HEK293 (cell line): ENCODE measurements around the gene KANSL3.

Source experiments
- GLIS1 ChIP-seq: fragments of 450-650 bp; formaldehyde crosslinking; IDR thresholded peaks from 2 replicates; pipeline ENCODE4 v1.5.1; 2016; ENCODE audit warnings: missing biosample characterization, missing genetic modification characterization
- HOXC10 ChIP-seq: sonication (generic); formaldehyde crosslinking; IDR thresholded peaks from 2 replicates; pipeline ENCODE4 v1.8.1; 2023; ENCODE audit warnings: mild to moderate bottlenecking, missing genetic modification reagents
- OSR2 ChIP-seq: fragments of 450-650 bp; formaldehyde crosslinking; IDR thresholded peaks from 2 replicates; pipeline ENCODE4 v1.5.1; 2016; ENCODE audit warnings: missing biosample characterization, missing genetic modification characterization
- OVOL3 ChIP-seq: fragments of 450-650 bp; formaldehyde crosslinking; IDR thresholded peaks from 2 replicates; pipeline ENCODE4 v1.5.1; 2016; ENCODE audit warnings: missing biosample characterization, missing genetic modification characterization
- SETDB1 ChIP-seq: IDR thresholded peaks from one replicate; pipeline ENCODE4 v1.6.1; 2017; ENCODE audit warnings: mild to moderate bottlenecking, low read length, moderate library complexity, mixed read lengths; ENCODE audit not compliant: insufficient read length
- TCF7L2 ChIP-seq: IDR thresholded peaks from 2 replicates; pipeline ENCODE4 v1.6.1; 2011; ENCODE audit warnings: low read depth, mild to moderate bottlenecking, inconsistent platforms, low read length, moderate library complexity, borderline replicate concordance
- YY2 ChIP-seq: fragments of 450-650 bp; formaldehyde crosslinking; IDR thresholded peaks from 2 replicates; pipeline ENCODE4 v1.5.1; 2016; ENCODE audit warnings: missing biosample characterization, missing genetic modification characterization
- ZBTB20 ChIP-seq: fragments of 450-650 bp; formaldehyde crosslinking; IDR thresholded peaks from 2 replicates; pipeline ENCODE4 v1.5.1; 2016; ENCODE audit warnings: missing biosample characterization, missing genetic modification characterization
- ZBTB21 ChIP-seq: fragments of 450-650 bp; formaldehyde crosslinking; IDR thresholded peaks from 2 replicates; pipeline ENCODE4 v1.5.1; 2017; ENCODE audit warnings: missing biosample characterization, missing genetic modification characterization
- ZNF112 ChIP-seq: fragments of 450-650 bp; formaldehyde crosslinking; IDR thresholded peaks from 2 replicates; pipeline ENCODE4 v1.5.0; 2017; ENCODE audit warnings: missing biosample characterization, missing genetic modification characterization
- ZNF133 ChIP-seq: fragments of 450-650 bp; formaldehyde crosslinking; IDR thresholded peaks from 2 replicates; pipeline ENCODE4 v1.5.1; 2016; ENCODE audit warnings: missing biosample characterization, missing genetic modification characterization
- ZNF157 ChIP-seq: fragments of 450-650 bp; formaldehyde crosslinking; IDR thresholded peaks from 2 replicates; pipeline ENCODE4 v1.5.1; 2016; ENCODE audit warnings: missing biosample characterization, missing genetic modification characterization
- ZNF2 ChIP-seq: fragments of 450-650 bp; formaldehyde crosslinking; IDR thresholded peaks from 2 replicates; pipeline ENCODE4 v1.5.1; 2016; ENCODE audit warnings: missing biosample characterization, missing genetic modification characterization
- ZNF341 ChIP-seq: fragments of 450-650 bp; formaldehyde crosslinking; IDR thresholded peaks from 2 replicates; pipeline ENCODE4; 2016; ENCODE audit warnings: low read depth, missing biosample characterization, missing genetic modification characterization
- ZNF433 ChIP-seq: fragments of 450-650 bp; formaldehyde crosslinking; IDR thresholded peaks from 2 replicates; pipeline ENCODE4 v1.5.1; 2016; ENCODE audit warnings: missing biosample characterization, missing genetic modification characterization, low read depth
- ZNF48 ChIP-seq: fragments of 450-650 bp; formaldehyde crosslinking; IDR thresholded peaks from 2 replicates; pipeline ENCODE4 v1.5.1; 2016; ENCODE audit warnings: missing biosample characterization, missing genetic modification characterization
- ZNF664 ChIP-seq: fragments of 450-650 bp; formaldehyde crosslinking; IDR thresholded peaks from 2 replicates; pipeline ENCODE4 v1.5.1; 2016; ENCODE audit warnings: missing biosample characterization, missing genetic modification characterization
- ZNF670 ChIP-seq: fragments of 450-650 bp; formaldehyde crosslinking; IDR thresholded peaks from 2 replicates; pipeline ENCODE4 v1.5.1; 2016; ENCODE audit warnings: missing biosample characterization, missing genetic modification characterization, low read depth
- ZNF701 ChIP-seq: fragments of 450-650 bp; formaldehyde crosslinking; IDR thresholded peaks from 2 replicates; pipeline ENCODE4 v1.5.1; 2016; ENCODE audit warnings: missing biosample characterization, missing genetic modification characterization
- ZNF747 ChIP-seq: fragments of 450-650 bp; formaldehyde crosslinking; IDR thresholded peaks from 2 replicates; pipeline ENCODE4 v1.5.1; 2016; ENCODE audit warnings: missing biosample characterization, missing genetic modification characterization
- TF ChIP-seq, protein P1 (sequence below): fragments of 450-650 bp; formaldehyde crosslinking; IDR thresholded peaks from 2 replicates; pipeline ENCODE4 v1.5.1; 2017; ENCODE audit warnings: missing biosample characterization, missing genetic modification characterization
- TF ChIP-seq, protein P2 (sequence below): fragments of 450-650 bp; IDR thresholded peaks from 2 replicates; pipeline ENCODE4 v1.5.1; 2018; ENCODE audit warnings: missing biosample characterization, missing genetic modification characterization
- TF ChIP-seq, protein P3 (sequence below): fragments of 450-650 bp; IDR thresholded peaks from 2 replicates; pipeline ENCODE4 v1.5.1; 2018; ENCODE audit warnings: missing biosample characterization, mild to moderate bottlenecking, missing genetic modification characterization
- TF ChIP-seq, protein P4 (sequence below): fragments of 450-650 bp; formaldehyde crosslinking; conservative IDR thresholded peaks from 2 replicates; pipeline ENCODE4 v1.5.1; 2016; ENCODE audit warnings: low read depth, missing biosample characterization, missing genetic modification characterization
- TF ChIP-seq, protein P5 (sequence below): fragments of 450-650 bp; formaldehyde crosslinking; IDR thresholded peaks from 2 replicates; pipeline ENCODE4 v1.5.1; 2017; ENCODE audit warnings: missing biosample characterization, missing genetic modification characterization
- TF ChIP-seq, protein P6 (sequence below): fragments of 450-650 bp; formaldehyde crosslinking; IDR thresholded peaks from 2 replicates; pipeline ENCODE4 v1.5.1; 2016; ENCODE audit warnings: missing biosample characterization, missing genetic modification characterization

KANSL3 gene

DNA sequence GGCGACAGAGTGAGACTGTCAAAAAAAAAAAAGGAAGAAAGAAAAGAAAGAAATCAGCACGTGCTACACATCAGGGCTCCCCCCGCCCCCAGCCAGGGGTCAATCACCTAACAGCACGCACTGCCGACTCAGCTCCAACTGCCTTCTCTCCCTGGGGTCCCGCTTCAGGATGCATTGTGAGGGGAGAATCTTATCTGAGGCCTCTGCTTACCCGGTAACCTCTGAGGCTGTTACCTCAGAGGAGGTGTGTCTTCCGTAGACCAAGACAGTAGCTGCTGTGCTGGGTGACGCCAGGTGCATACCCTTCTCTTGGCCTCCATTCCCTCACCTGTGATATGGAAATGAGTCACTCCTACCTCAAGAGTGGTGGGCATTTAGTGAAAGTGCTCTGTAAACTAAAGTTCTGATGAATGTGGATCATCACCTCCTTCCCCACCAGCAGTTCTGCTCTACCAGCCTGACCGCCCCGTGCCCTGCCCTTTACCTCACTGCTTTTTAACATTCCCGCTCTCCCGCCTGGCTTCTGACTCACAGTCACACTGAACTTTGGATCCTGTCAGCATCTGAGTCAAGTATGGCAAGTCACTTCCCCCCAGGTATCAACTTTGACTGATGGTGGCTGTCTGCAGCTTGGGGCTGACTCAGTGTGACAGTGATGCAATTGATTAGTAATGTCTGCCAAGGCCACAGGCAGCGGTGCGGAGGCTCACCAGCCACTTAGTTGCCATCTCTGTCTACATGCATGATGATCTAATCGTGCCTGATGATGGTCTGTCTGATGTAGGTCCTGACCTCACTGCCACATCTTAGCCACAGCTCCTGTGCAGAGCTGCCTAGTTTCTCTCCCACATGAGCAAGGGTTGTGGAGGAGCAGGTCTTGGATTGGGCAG is 81.4 kb downstream of the KANSL3 start (continued):
- TF ChIP-seq HOXC10 (no peak), GLIS1 (tag by site-specific recombination) (no peak), ZNF48 (no peak), ZNF433 (tag by site-specific recombination) (no peak), OSR2 (tag by site-specific recombination) (no peak; the same call in 1 of the 2 replicates), ZNF670 (tag by site-specific recombination) (no peak), ZNF2 (tag by site-specific recombination) (no peak), ZNF133 (tag by site-specific recombination) (no peak), TCF7L2 (no peak), ZNF112 (tag by site-specific recombination) (no peak), ZNF701 (tag by site-specific recombination) (no peak), SETDB1 (peak; percentile 94), ZNF664 (tag by site-specific recombination) (no peak), ZBTB20 (tag by site-specific recombination) (no peak), ZBTB21 (tag by site-specific recombination) (peak; percentile 82), ZNF157 (tag by site-specific recombination) (no peak), ZNF341 (no peak), ZNF747 (tag by site-specific recombination) (no peak), YY2 (tag by site-specific recombination) (no peak), OVOL3 (tag by site-specific recombination) (no peak)
- TF ChIP-seq, protein P1, sequence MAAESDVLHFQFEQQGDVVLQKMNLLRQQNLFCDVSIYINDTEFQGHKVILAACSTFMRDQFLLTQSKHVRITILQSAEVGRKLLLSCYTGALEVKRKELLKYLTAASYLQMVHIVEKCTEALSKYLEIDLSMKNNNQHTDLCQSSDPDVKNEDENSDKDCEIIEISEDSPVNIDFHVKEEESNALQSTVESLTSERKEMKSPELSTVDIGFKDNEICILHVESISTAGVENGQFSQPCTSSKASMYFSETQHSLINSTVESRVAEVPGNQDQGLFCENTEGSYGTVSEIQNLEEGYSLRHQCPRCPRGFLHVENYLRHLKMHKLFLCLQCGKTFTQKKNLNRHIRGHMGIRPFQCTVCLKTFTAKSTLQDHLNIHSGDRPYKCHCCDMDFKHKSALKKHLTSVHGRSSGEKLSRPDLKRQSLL (tag by site-specific recombination), result no peak
- TF ChIP-seq, protein P2, sequence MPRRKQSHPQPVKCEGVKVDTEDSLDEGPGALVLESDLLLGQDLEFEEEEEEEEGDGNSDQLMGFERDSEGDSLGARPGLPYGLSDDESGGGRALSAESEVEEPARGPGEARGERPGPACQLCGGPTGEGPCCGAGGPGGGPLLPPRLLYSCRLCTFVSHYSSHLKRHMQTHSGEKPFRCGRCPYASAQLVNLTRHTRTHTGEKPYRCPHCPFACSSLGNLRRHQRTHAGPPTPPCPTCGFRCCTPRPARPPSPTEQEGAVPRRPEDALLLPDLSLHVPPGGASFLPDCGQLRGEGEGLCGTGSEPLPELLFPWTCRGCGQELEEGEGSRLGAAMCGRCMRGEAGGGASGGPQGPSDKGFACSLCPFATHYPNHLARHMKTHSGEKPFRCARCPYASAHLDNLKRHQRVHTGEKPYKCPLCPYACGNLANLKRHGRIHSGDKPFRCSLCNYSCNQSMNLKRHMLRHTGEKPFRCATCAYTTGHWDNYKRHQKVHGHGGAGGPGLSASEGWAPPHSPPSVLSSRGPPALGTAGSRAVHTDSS (tag by site-specific recombination), result no peak
- TF ChIP-seq, protein P3, sequence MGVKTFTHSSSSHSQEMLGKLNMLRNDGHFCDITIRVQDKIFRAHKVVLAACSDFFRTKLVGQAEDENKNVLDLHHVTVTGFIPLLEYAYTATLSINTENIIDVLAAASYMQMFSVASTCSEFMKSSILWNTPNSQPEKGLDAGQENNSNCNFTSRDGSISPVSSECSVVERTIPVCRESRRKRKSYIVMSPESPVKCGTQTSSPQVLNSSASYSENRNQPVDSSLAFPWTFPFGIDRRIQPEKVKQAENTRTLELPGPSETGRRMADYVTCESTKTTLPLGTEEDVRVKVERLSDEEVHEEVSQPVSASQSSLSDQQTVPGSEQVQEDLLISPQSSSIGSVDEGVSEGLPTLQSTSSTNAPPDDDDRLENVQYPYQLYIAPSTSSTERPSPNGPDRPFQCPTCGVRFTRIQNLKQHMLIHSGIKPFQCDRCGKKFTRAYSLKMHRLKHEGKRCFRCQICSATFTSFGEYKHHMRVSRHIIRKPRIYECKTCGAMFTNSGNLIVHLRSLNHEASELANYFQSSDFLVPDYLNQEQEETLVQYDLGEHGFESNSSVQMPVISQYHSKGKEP (tag by site-specific recombination), result no peak
- TF ChIP-seq, protein P4, sequence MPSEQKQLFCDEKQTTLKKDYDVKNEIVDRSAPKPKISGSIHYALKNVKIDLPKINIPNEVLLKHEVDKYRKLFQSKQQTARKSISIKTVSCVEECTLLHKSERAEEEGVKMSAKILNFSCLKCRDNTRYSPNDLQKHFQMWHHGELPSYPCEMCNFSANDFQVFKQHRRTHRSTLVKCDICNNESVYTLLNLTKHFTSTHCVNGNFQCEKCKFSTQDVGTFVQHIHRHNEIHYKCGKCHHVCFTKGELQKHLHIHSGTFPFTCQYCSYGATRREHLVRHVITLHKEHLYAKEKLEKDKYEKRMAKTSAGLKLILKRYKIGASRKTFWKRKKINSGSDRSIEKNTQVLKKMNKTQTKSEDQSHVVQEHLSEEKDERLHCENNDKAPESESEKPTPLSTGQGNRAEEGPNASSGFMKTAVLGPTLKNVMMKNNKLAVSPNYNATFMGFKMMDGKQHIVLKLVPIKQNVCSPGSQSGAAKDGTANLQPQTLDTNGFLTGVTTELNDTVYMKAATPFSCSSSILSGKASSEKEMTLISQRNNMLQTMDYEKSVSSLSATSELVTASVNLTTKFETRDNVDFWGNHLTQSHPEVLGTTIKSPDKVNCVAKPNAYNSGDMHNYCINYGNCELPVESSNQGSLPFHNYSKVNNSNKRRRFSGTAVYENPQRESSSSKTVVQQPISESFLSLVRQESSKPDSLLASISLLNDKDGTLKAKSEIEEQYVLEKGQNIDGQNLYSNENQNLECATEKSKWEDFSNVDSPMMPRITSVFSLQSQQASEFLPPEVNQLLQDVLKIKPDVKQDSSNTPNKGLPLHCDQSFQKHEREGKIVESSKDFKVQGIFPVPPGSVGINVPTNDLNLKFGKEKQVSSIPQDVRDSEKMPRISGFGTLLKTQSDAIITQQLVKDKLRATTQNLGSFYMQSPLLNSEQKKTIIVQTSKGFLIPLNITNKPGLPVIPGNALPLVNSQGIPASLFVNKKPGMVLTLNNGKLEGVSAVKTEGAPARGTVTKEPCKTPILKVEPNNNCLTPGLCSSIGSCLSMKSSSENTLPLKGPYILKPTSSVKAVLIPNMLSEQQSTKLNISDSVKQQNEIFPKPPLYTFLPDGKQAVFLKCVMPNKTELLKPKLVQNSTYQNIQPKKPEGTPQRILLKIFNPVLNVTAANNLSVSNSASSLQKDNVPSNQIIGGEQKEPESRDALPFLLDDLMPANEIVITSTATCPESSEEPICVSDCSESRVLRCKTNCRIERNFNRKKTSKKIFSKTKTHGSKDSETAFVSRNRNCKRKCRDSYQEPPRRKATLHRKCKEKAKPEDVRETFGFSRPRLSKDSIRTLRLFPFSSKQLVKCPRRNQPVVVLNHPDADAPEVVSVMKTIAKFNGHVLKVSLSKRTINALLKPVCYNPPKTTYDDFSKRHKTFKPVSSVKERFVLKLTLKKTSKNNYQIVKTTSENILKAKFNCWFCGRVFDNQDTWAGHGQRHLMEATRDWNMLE (tag by site-specific recombination), result peak; percentile 39
- TF ChIP-seq, protein P5, sequence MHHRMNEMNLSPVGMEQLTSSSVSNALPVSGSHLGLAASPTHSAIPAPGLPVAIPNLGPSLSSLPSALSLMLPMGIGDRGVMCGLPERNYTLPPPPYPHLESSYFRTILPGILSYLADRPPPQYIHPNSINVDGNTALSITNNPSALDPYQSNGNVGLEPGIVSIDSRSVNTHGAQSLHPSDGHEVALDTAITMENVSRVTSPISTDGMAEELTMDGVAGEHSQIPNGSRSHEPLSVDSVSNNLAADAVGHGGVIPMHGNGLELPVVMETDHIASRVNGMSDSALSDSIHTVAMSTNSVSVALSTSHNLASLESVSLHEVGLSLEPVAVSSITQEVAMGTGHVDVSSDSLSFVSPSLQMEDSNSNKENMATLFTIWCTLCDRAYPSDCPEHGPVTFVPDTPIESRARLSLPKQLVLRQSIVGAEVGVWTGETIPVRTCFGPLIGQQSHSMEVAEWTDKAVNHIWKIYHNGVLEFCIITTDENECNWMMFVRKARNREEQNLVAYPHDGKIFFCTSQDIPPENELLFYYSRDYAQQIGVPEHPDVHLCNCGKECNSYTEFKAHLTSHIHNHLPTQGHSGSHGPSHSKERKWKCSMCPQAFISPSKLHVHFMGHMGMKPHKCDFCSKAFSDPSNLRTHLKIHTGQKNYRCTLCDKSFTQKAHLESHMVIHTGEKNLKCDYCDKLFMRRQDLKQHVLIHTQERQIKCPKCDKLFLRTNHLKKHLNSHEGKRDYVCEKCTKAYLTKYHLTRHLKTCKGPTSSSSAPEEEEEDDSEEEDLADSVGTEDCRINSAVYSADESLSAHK, result no peak
- TF ChIP-seq, protein P6, sequence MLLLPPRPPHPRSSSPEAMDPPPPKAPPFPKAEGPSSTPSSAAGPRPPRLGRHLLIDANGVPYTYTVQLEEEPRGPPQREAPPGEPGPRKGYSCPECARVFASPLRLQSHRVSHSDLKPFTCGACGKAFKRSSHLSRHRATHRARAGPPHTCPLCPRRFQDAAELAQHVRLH (tag by site-specific recombination), result no peak
